HepG2 (cell line): ENCODE measurements around the gene ADARB1. TPM values are rescaled to one million over a fixed set of nuclear protein-coding genes. Genes with fewer than 3 reads are reported as not detected.

Source experiments
- ATAC-seq: fragments of 200-7000 bp; cut with Tn5 transposase; 3 replicates; pipeline ENCODE4 v1.9.1; 2020; ENCODE audit warnings: mild to moderate bottlenecking, moderate library complexity
- BruUV-seq: library from RNA; stranded (reverse); fragments of 400-500 nt; replicated peaks from 2 replicates; lab custom pipeline; 2021; lab: Mats Ljungman, UMichigan
- CTCF ChIA-PET: fragments of 300-600 bp; formaldehyde crosslinking; extraction: SDS; loops from one replicate; lab custom pipeline; 2021; ENCODE audit warnings: low total read pairs, inconsistent platforms, low intra/inter-chr PET ratio; lab: Yijun Ruan, JAX
- POLR2A ChIA-PET: fragments of 350-600 bp; sonication (Branson Sonifier 250); formaldehyde crosslinking; loops from one replicate; lab custom pipeline; 2020; ENCODE audit warnings: antibody characterized with exemption, inconsistent platforms; lab: Yijun Ruan, JAX
- DNase-seq: peaks from one replicate; pipeline ENCODE4 v3.0.0-alpha.2; 2015; ENCODE audit warnings: low spot score
- FAIRE-seq: peaks from 3 replicates; lab custom pipeline; 2011; peaks lifted over from hg19 to GRCh38; lab: Jason Lieb, UNC
- H2AFZ ChIP-seq: one replicate; pipeline ENCODE4 v1.6.1; 2011; ENCODE audit warnings: low read length, inconsistent platforms
- H3K27ac ChIP-seq: fragments of 300-600 bp; 3 replicates; pipeline ENCODE4 v1.8.0; 2011; ENCODE audit warnings: mixed run types, mild to moderate bottlenecking, mixed read lengths, low read length, inconsistent platforms; ENCODE audit not compliant: insufficient read depth; ENCODE audit errors: extremely low read length
- H3K27me3 ChIP-seq, 2 experiments: fragments of 200-600 bp in 1 of 2; 2 replicates in 1 of 2; 3 replicates in 1 of 2; pipeline versions ENCODE4 v1.6.0 to v1.8.0; 2011; ENCODE audit warnings: low read length in 2 of 2, mild to moderate bottlenecking in 2 of 2, moderate library complexity in 2 of 2, inconsistent platforms in 1 of 2; ENCODE audit not compliant: insufficient read depth in 2 of 2, control insufficient read depth in 1 of 2
- H3K36me3 ChIP-seq, 2 experiments: fragments of 200-600 bp in 1 of 2; replicated peaks in 1 of 2; 2 replicates in 1 of 2; 3 replicates in 1 of 2; pipeline versions ENCODE4 v1.5.1 to v1.8.0; 2011; ENCODE audit warnings: low read length in 2 of 2, inconsistent platforms in 1 of 2; ENCODE audit not compliant: insufficient read depth in 2 of 2, control insufficient read depth in 1 of 2
- H3K4me1 ChIP-seq: 2 replicates; pipeline ENCODE4 v1.5.1; 2012; ENCODE audit warnings: low read length, inconsistent platforms; ENCODE audit not compliant: insufficient read depth
- H3K4me2 ChIP-seq: 2 replicates; pipeline ENCODE4 v1.6.0; 2011; ENCODE audit warnings: low read depth, low read length, inconsistent platforms
- H3K4me3 ChIP-seq, 3 experiments: fragments of 200-600 bp in 1 of 3; sonication (generic), shearing (Covaris generic) in 1 of 3; replicated peaks in 1 of 3; 2 replicates each; pipeline ENCODE4 v1.5.1; 2011 to 2016; ENCODE audit warnings: low read length in 3 of 3, inconsistent platforms in 2 of 3, low read depth in 2 of 3, mild to moderate bottlenecking in 2 of 3, control low read depth in 1 of 3, mixed read lengths in 1 of 3; ENCODE audit not compliant: insufficient read depth in 1 of 3
- H3K79me2 ChIP-seq: one replicate; pipeline ENCODE4 v1.6.1; 2011; ENCODE audit warnings: low read length, inconsistent platforms; ENCODE audit not compliant: insufficient read depth
- H3K9ac ChIP-seq: 2 replicates; pipeline ENCODE4 v1.6.0; 2011; ENCODE audit warnings: mild to moderate bottlenecking, low read depth, low read length, inconsistent platforms; ENCODE audit not compliant: insufficient read depth
- H3K9me3 ChIP-seq: 2 replicates; pipeline ENCODE4 v1.5.1; 2012; ENCODE audit warnings: mild to moderate bottlenecking, low read length
- H4K20me1 ChIP-seq: 2 replicates; pipeline ENCODE4 v1.6.0; 2011; ENCODE audit warnings: inconsistent platforms, mild to moderate bottlenecking, low read length, moderate library complexity; ENCODE audit not compliant: insufficient read depth
- ATF5 ChIP-seq: sonication (generic); formaldehyde crosslinking; IDR thresholded peaks from 2 replicates; pipeline ENCODE4 v1.4.0; 2020; ENCODE audit warnings: mild to moderate bottlenecking, low read depth, missing genetic modification reagents
- CHD4 ChIP-seq: fragments of 200-600 bp; sonication (generic); IDR thresholded peaks from 2 replicates; pipeline ENCODE4 v1.7.0; 2017; ENCODE audit warnings: mild to moderate bottlenecking, low read length, borderline replicate concordance
- DNMT3B ChIP-seq: conservative IDR thresholded peaks from 2 replicates; pipeline ENCODE4 v1.6.1; 2016; ENCODE audit warnings: missing biosample characterization, control low read depth
- NFIB ChIP-seq: sonication (generic); formaldehyde crosslinking; IDR thresholded peaks from 2 replicates; pipeline ENCODE4 v1.9.0; 2021; ENCODE audit warnings: missing genetic modification reagents, mild to moderate bottlenecking, borderline replicate concordance
- PAF1 ChIP-seq: IDR thresholded peaks from 2 replicates; pipeline ENCODE4 v1.6.1; 2016; ENCODE audit warnings: missing genetic modification reagents, missing compliant biosample characterization
- RFXAP ChIP-seq: sonication (generic); formaldehyde crosslinking; IDR thresholded peaks from 2 replicates; pipeline ENCODE4 v1.4.0; 2020; ENCODE audit warnings: missing genetic modification reagents, borderline replicate concordance
- RNF219 ChIP-seq: sonication (generic); formaldehyde crosslinking; IDR thresholded peaks from 2 replicates; pipeline ENCODE4 v1.5.0; 2020; ENCODE audit warnings: mild to moderate bottlenecking, missing genetic modification reagents
- SNAPC2 ChIP-seq: sonication (generic); formaldehyde crosslinking; IDR thresholded peaks from 2 replicates; pipeline ENCODE4 v1.8.1; 2022; ENCODE audit warnings: mild to moderate bottlenecking, missing genetic modification reagents
- ZFX ChIP-seq: sonication (generic); formaldehyde crosslinking; IDR thresholded peaks from 2 replicates; pipeline ENCODE4 v1.4.0; 2020; ENCODE audit warnings: mild to moderate bottlenecking, low read depth, missing genetic modification reagents, moderate library complexity
- ZNF414 ChIP-seq: sonication (generic); formaldehyde crosslinking; IDR thresholded peaks from 2 replicates; pipeline ENCODE4 v1.5.0; 2020; ENCODE audit warnings: missing genetic modification reagents
- ZNF512B ChIP-seq: sonication (generic); formaldehyde crosslinking; IDR thresholded peaks from 2 replicates; pipeline ENCODE4 v1.5.1; 2020; ENCODE audit warnings: missing genetic modification reagents, mild to moderate bottlenecking, borderline replicate concordance
- ZNF558 ChIP-seq: sonication (generic); formaldehyde crosslinking; IDR thresholded peaks from 2 replicates; pipeline ENCODE4 v1.9.0; 2022; ENCODE audit warnings: mild to moderate bottlenecking, missing genetic modification reagents, borderline replicate concordance
- ZNF883 ChIP-seq: sonication (generic); formaldehyde crosslinking; IDR thresholded peaks from 2 replicates; pipeline ENCODE4 v1.5.1; 2020; ENCODE audit warnings: mild to moderate bottlenecking, missing genetic modification reagents; ENCODE audit errors: not compliant biosample characterization
- WGBS: methylation state at CpG from one replicate; pipeline ENCODE4 v1.1.6; 2017; ENCODE audit warnings: low lambda C conversion rate; 5-methylcytosine and 5-hydroxymethylcytosine counted together
- in situ Hi-C: cut with HindIII; loops from 2 replicates; pipeline ENCODE4 v1.10.0; 2017; ENCODE audit warnings: low pct_unique_long_range_greater_than_20kb; ENCODE audit not compliant: extremely low pct_ligation_motif_present
- intact Hi-C: fragments of 100-400 bp; cut with micrococcal nuclease; formaldehyde crosslinking; loops from one replicate; pipeline ENCODE4 v1.10.0; 2022; ENCODE audit not compliant: unreplicated experiment
- polyA plus RNA-seq, 8 experiments: library from polyadenylated mRNA; depleted of rRNA in 3 of 8; stranded (reverse) in 7 of 8; unstranded in 1 of 8; fragments of >200 nt; fragmentation: Illumina TruSeq in 4 of 8; extraction: Trizol in 4 of 8; gene quantifications; 2 replicates each; pipeline versions ENCODE4 v1.2.1 to v1.2.3, GENCODE V29; 2011 to 2016; ENCODE audit warnings: low read depth in 4 of 8, missing spikeins in 1 of 8, mixed read lengths in 1 of 8; ENCODE audit not compliant: insufficient read depth in 1 of 8
- total RNA-seq, 5 experiments: library from RNA; depleted of rRNA; stranded (reverse); fragments of >200 nt; fragmentation: Illumina TruSeq; extraction: Trizol; gene quantifications; 2 replicates each; pipeline ENCODE4 v1.2.3, GENCODE V29; 2016; ENCODE audit warnings: low read depth in 1 of 5

The ADARB1 gene
- total and polyA plus RNA-seq, 2 of the 13 experiments (the other 11 are each of a cell fraction or from before 2014, with no cell fraction given): 6.6 to 10.0 TPM

- intact Hi-C loops (no loop called here), in situ Hi-C loops (no loop called here)
- H3K4me3 ChIP-seq: no peak overlapping the region
- no peak overlapping the region for H2AFZ ChIP-seq
- H3K36me3 ChIP-seq: peaks cover 0 to 1% of the 10 kb centered on the region in 2 experiments; a peak in 3 of 5 replicates
- no peak for ATAC-seq
- no peak for FAIRE-seq
- H3K9me3 ChIP-seq: no peaks in the 10 kb centered on the region
- H3K27me3 ChIP-seq: no peaks in the 10 kb centered on the region
- CTCF ChIA-PET: no interaction called here
- H3K79me2 ChIP-seq: no peaks in the 10 kb centered on the region
- no TSS peak for BruUV-seq
- POLR2A ChIA-PET: no interaction called here
- 99% methylated on average over 6 of the region's 6 CpGs for WGBS
- no peak for DNase-seq
- H3K4me1 ChIP-seq: no peaks in the 10 kb centered on the region
- H3K9ac ChIP-seq: no peak overlapping the region
- no peak overlapping the region for H3K27ac ChIP-seq
- H3K4me2 ChIP-seq: no peak overlapping the region
- TF ChIP-seq NFIB (no peak), ZNF512B (no peak), RFXAP (CRISPR knock-in tag) (no peak), ATF5 (no peak)
- H4K20me1 ChIP-seq: no peaks in the 10 kb centered on the region
Measured at GRCh38 chr21:45117314-45117713, 42.9 kb downstream of the ADARB1 start.

GRCh38 chr21:45118099-45118498, 43.7 kb downstream of the ADARB1 start:
- DNase-seq (no peak), FAIRE-seq (no peak), ATAC-seq (no peak)
- no peak overlapping the region for H2AFZ ChIP-seq
- H3K9ac ChIP-seq: no peak overlapping the region
- peaks cover 0 to 1% of the 10 kb centered on the region in 2 experiments; a peak in 3 of 5 replicates for H3K36me3 ChIP-seq
- no peak overlapping the region for H3K4me2 ChIP-seq
- no TSS peak for BruUV-seq
- intact Hi-C loops (no loop called here), in situ Hi-C loops (no loop called here)
- ChIA-PET CTCF (no interaction called here), POLR2A (no interaction called here)
- H3K4me1 ChIP-seq: peaks cover 6% of the 10 kb centered on the region
- H3K27ac ChIP-seq: no peak overlapping the region
- H3K9me3 ChIP-seq: no peaks in the 10 kb centered on the region
- no peaks in the 10 kb centered on the region for H4K20me1 ChIP-seq
- 96% methylated on average over 2 of the region's 2 CpGs for WGBS
- no peak overlapping the region for H3K4me3 ChIP-seq
- no peaks in the 10 kb centered on the region for H3K79me2 ChIP-seq
- no peak for TF ChIP-seq DNMT3B
- no peak for TF ChIP-seq ZNF883 (CRISPR knock-in tag)
- no peak for TF ChIP-seq RNF219
- TF ChIP-seq PAF1 (CRISPR knock-in tag): no peak
- TF ChIP-seq ZNF558 (CRISPR knock-in tag): no peak
- TF ChIP-seq ZNF414 (CRISPR knock-in tag): no peak
- TF ChIP-seq SNAPC2 (CRISPR knock-in tag): no peak
- no peak for TF ChIP-seq ZFX (CRISPR knock-in tag)
- TF ChIP-seq CHD4: no peak
- TF ChIP-seq, all 625 proteins: peak for 0
- no peaks in the 10 kb centered on the region for H3K27me3 ChIP-seq
